Mesenchymal stem cell (in vitro differentiated cells and primary cell): ENCODE measurements around the gene SFSWAP.

ENCODE experiments used
- DNase-seq: peaks from one replicate; pipeline ENCODE4 v3.0.0-alpha.2; 2013
- H2AFZ ChIP-seq: one replicate; pipeline ENCODE4 v1.6.1; 2013; ENCODE audit warnings: low read depth, mild to moderate bottlenecking, control low read depth, inconsistent platforms, low read length, moderate library complexity
- H2AK5ac ChIP-seq: 2 replicates; pipeline ENCODE4 v1.6.1; 2013; ENCODE audit warnings: low read length, moderate library complexity, mild to moderate bottlenecking, inconsistent platforms; ENCODE audit not compliant: severe bottlenecking
- H2BK120ac ChIP-seq: one replicate; pipeline ENCODE4 v1.6.1; 2013; ENCODE audit warnings: low read depth, mild to moderate bottlenecking, inconsistent platforms, low read length, moderate library complexity
- H2BK12ac ChIP-seq, 2 experiments: one replicate each; pipeline ENCODE4 v1.6.1; 2013; ENCODE audit warnings: inconsistent platforms in 2 of 2, low read length in 2 of 2, mild to moderate bottlenecking in 2 of 2, moderate library complexity in 2 of 2, control low read depth in 1 of 2
- H2BK15ac ChIP-seq: one replicate; pipeline ENCODE4 v1.6.1; 2013; ENCODE audit warnings: mild to moderate bottlenecking, low read depth, inconsistent platforms; ENCODE audit not compliant: poor library complexity, severe bottlenecking
- H2BK5ac ChIP-seq: 2 replicates; pipeline ENCODE4 v1.6.1; 2013; ENCODE audit warnings: low read depth, mild to moderate bottlenecking, low read length, control low read depth, inconsistent platforms; ENCODE audit not compliant: poor library complexity, severe bottlenecking
- H3K14ac ChIP-seq, 2 experiments: one replicate each; pipeline ENCODE4 v1.6.1; 2013; ENCODE audit warnings: inconsistent platforms in 2 of 2, low read length in 2 of 2, control low read depth in 1 of 2, mild to moderate bottlenecking in 1 of 2, moderate library complexity in 1 of 2
- H3K18ac ChIP-seq, 2 experiments: one replicate each; pipeline ENCODE4 v1.6.1; 2013; ENCODE audit warnings: inconsistent platforms in 2 of 2, low read length in 2 of 2, control low read depth in 1 of 2, low read depth in 1 of 2, mild to moderate bottlenecking in 1 of 2
- H3K23ac ChIP-seq, 2 experiments: one replicate each; pipeline ENCODE4 v1.6.1; 2013; ENCODE audit warnings: inconsistent platforms in 2 of 2, low read length in 2 of 2, mild to moderate bottlenecking in 2 of 2, moderate library complexity in 2 of 2, control low read depth in 1 of 2
- H3K27ac ChIP-seq: 2 replicates; pipeline ENCODE4 v1.5.1; 2013; ENCODE audit warnings: mild to moderate bottlenecking, moderate library complexity, low read length, control low read depth, inconsistent platforms; ENCODE audit not compliant: poor library complexity, severe bottlenecking
- H3K27me3 ChIP-seq, 2 experiments: 2 replicates each; pipeline versions ENCODE4 v1.6.1 to v1.7.0; 2013; ENCODE audit warnings: low read length in 2 of 2, mild to moderate bottlenecking in 2 of 2, moderate library complexity in 2 of 2, control low read depth in 1 of 2, inconsistent platforms in 1 of 2; ENCODE audit not compliant: control insufficient read depth in 1 of 2, insufficient read depth in 1 of 2
- H3K36me3 ChIP-seq, 2 experiments: 2 replicates each; pipeline versions ENCODE4 v1.6.1 to v1.7.0; 2013; ENCODE audit warnings: low read length in 2 of 2, control low read depth in 1 of 2, inconsistent platforms in 1 of 2, low read depth in 1 of 2, mild to moderate bottlenecking in 1 of 2; ENCODE audit not compliant: insufficient read depth in 2 of 2, control insufficient read depth in 1 of 2
- H3K4ac ChIP-seq, 2 experiments: one replicate each; pipeline ENCODE4 v1.6.1; 2013; ENCODE audit warnings: inconsistent platforms in 2 of 2, low read length in 2 of 2, mild to moderate bottlenecking in 2 of 2, moderate library complexity in 2 of 2, control low read depth in 1 of 2, low read depth in 1 of 2
- H3K4me1 ChIP-seq: 2 replicates; pipeline ENCODE4 v1.6.1; 2013; ENCODE audit warnings: low read depth, low read length, control low read depth; ENCODE audit not compliant: control insufficient read depth, insufficient read depth
- H3K4me2 ChIP-seq: 2 replicates; pipeline ENCODE4 v1.6.1; 2013; ENCODE audit warnings: low read length, mild to moderate bottlenecking, inconsistent platforms; ENCODE audit not compliant: poor library complexity, severe bottlenecking
- H3K4me3 ChIP-seq, 2 experiments: 2 replicates each; pipeline versions ENCODE4 v1.5.1 to v1.7.0; 2013; ENCODE audit warnings: low read length in 2 of 2, mild to moderate bottlenecking in 2 of 2, control low read depth in 1 of 2, low read depth in 1 of 2; ENCODE audit not compliant: insufficient read depth in 1 of 2
- H3K79me1 ChIP-seq: replicated peaks from 2 replicates; pipeline ENCODE4 v1.6.1; 2013; ENCODE audit warnings: mild to moderate bottlenecking, control low read depth, low read length, inconsistent platforms; ENCODE audit not compliant: poor library complexity, severe bottlenecking
- H3K9ac ChIP-seq: 2 replicates; pipeline ENCODE4 v1.7.0; 2013; ENCODE audit warnings: mild to moderate bottlenecking, low read length, moderate library complexity
- H3K9me3 ChIP-seq: 2 replicates; pipeline ENCODE4 v1.7.0; 2013; ENCODE audit warnings: mild to moderate bottlenecking, low read length; ENCODE audit not compliant: control insufficient read depth
- H4K8ac ChIP-seq: one replicate; pipeline ENCODE4 v1.6.1; 2013; ENCODE audit warnings: inconsistent platforms, mild to moderate bottlenecking, low read length, moderate library complexity
- H4K91ac ChIP-seq: one replicate; pipeline ENCODE4 v1.6.1; 2013; ENCODE audit warnings: mild to moderate bottlenecking, low read length, inconsistent platforms
- WGBS: methylation state at CpG from one replicate; pipeline ENCODE4 v1.1.7; 2013; ENCODE audit warnings: mixed read lengths; 5-methylcytosine and 5-hydroxymethylcytosine counted together

SFSWAP gene

DNA sequence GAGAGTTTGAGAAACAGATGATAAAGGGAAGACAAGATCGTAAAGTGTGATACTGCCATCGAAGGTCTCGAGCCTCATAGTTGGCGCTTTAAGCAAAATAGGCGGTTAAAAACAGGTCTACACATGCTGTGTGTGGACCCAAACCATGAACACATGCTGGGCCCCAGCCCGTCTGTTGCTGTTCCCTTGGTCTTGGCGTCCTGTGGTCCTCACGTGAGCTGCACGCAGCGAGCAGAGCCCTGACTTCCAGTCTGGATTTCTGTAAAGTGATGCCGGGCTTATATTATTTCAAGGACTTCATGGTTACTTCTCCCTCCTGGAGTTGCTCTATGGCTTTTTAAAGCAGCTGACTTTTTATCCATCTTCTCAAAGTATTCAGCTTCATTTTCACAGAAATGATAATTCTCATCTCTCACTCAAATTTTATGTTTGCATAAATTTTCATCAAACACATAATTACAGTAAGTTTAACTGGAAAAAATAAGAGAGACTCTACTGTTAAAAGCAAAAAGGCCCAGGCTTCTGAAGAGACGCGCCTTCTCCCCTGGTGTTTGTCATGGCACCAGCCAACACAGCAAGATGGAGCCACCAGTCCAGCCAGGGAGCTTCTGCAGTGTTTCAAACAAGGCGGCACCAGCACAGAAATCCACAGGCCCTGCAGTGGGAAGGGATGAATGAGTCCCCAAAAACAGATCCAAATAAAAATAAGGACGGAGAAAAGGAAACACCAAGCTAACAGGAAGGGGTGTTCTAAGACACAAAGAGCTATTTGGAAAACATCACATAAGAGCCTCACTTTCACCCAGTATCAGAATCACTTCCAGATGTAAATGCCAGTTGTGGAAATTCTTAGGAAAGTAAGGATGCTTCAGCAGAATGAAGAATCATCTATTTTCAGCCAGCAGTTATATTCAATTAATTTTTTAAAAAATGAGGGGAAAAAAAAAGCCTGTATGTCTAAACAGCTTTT, 24.9 kb downstream of the SFSWAP start:
- WGBS: 96% methylated on average over 14 of the region's 15 CpGs
- Histone ChIP-seq H3K4ac (no peak overlapping the region), H2BK12ac (no peak overlapping the region), H2BK5ac (no peak overlapping the region), H3K27ac (no peak overlapping the region), H4K91ac (no peak overlapping the region), H3K14ac (no peak overlapping the region), H2AFZ (no peak overlapping the region), H3K9ac (no peak overlapping the region), H2AK5ac (no peak overlapping the region), H3K18ac (no peak overlapping the region), H2BK120ac (no peak overlapping the region), H4K8ac (no peak overlapping the region), H3K27me3 (no peaks in the 10 kb centered on the region), H3K4me3 (no peak overlapping the region), H3K36me3 (peaks cover 58 to 82% of the 10 kb centered on the region in 2 experiments), H3K4me1 (peaks cover 5% of the 10 kb centered on the region), H2BK15ac (no peak overlapping the region), H3K79me1 (peaks cover 38% of the 10 kb centered on the region), H3K9me3 (no peaks in the 10 kb centered on the region), H3K23ac (no peak overlapping the region), H3K4me2 (no peak overlapping the region)
- no peak for DNase-seq

DNA sequence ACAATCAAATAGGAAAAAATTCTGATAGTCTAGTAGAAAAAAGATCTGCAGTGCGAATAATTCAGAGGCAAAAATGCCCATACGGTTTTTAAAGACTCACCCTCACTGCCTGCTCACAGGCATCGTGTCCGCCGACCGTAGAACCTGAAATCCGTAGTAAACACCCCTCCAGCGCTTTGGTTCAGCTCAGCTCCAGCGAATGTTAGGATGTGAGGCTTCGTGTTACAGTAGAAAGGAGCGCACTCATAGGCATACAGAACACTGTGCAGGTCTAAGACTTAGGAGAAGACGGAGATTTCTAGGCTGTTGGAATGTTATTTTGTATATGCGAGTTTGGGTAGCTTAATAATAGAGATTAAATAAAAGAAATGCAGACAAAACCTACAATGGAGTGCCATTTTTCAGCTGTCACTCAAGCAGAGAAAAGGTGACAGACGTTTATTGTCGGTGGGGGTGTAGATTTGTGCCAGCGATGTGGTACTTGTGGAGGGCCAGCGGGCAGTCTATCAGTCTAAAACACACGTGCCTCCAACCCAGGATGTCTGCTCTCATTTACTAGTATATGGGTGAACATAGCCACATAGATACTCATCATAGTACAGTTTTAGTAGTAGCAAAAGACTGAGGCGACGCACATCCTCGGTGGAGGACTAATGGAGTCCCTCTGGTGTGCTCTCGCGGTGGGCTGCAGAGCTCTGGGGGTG, 25.7 kb downstream of the SFSWAP start:
- peaks cover 38% of the 10 kb centered on the region for H3K79me1 ChIP-seq

DNA sequence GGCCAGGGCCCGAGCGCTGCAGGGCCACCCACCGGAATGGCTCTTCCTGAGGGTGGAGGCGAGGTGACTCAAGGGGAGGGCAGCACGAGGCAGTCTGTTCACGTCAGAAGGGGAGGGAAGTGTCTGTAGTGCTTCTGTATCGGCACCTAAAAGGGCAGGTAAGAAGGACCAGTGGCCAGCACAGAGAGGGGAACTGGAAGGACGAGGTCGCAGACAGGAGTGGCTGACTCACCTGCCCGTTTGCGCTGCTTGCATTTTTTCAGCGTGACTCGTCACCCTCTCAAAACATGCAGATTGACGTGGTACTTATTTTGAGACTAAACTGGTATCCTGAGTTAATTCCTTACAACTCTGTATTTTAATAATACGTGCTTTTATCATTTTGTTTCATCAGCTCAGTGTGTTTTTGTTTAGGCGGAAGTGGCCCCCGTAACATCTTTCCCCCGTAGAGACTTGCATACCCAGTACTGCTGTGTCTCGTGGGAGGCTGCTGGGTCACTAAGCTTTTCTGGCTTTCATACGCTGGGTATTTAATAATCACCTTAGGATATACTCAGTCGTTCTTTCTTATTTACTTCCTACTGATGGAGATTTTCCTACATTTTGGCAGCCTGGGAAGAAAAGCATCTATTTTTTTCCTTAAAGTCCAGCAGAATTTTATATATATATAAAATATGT, 26.4 kb downstream of the SFSWAP start:
- 61% methylated on average over 17 of the region's 21 CpGs for WGBS
- DNase-seq: peak; percentile 36
- no peak overlapping the region for H3K18ac ChIP-seq
- H2BK5ac ChIP-seq: no peak overlapping the region
- no peak overlapping the region for H2BK15ac ChIP-seq
- H3K4me1 ChIP-seq: peaks cover 5% of the 10 kb centered on the region
- no peaks in the 10 kb centered on the region for H3K9me3 ChIP-seq
- peak overlapping the region; percentile 33 for H3K4me2 ChIP-seq
- no peak overlapping the region for H3K27ac ChIP-seq
- H3K27me3 ChIP-seq: no peaks in the 10 kb centered on the region
- no peak overlapping the region for H2AK5ac ChIP-seq
- H2BK120ac ChIP-seq: no peak overlapping the region
- no peak overlapping the region for H4K91ac ChIP-seq
- H3K79me1 ChIP-seq: peaks cover 41% of the 10 kb centered on the region
- no peak overlapping the region for H3K4me3 ChIP-seq
- H3K4ac ChIP-seq: no peak overlapping the region
- no peak overlapping the region for H2BK12ac ChIP-seq
- peak overlapping the region in 1 of 2 experiments; percentile 6 for H3K23ac ChIP-seq
- no peak overlapping the region for H2AFZ ChIP-seq
- no peak overlapping the region for H3K14ac ChIP-seq
- peaks cover 56 to 81% of the 10 kb centered on the region in 2 experiments for H3K36me3 ChIP-seq
- H3K9ac ChIP-seq: no peak overlapping the region
- peak overlapping the region; percentile 27 for H4K8ac ChIP-seq

More for the DNA sequence above, 25.7 kb downstream of the SFSWAP start:
- Histone ChIP-seq H3K23ac (no peak overlapping the region), H3K4me2 (peak overlapping the region; percentile 33), H3K4me1 (peaks cover 5% of the 10 kb centered on the region), H3K27ac (no peak overlapping the region), H3K4ac (no peak overlapping the region), H2BK5ac (no peak overlapping the region), H2BK15ac (no peak overlapping the region), H3K18ac (no peak overlapping the region), H3K9me3 (no peaks in the 10 kb centered on the region), H2AK5ac (no peak overlapping the region), H3K9ac (no peak overlapping the region), H2AFZ (no peak overlapping the region), H4K8ac (peak overlapping the region; percentile 27), H3K14ac (no peak overlapping the region), H4K91ac (no peak overlapping the region), H2BK12ac (no peak overlapping the region), H3K4me3 (no peak overlapping the region), H3K27me3 (no peaks in the 10 kb centered on the region), H3K36me3 (peaks cover 56 to 77% of the 10 kb centered on the region in 2 experiments), H2BK120ac (no peak overlapping the region)
- WGBS: 90% methylated on average over 20 of the region's 23 CpGs
- DNase-seq: no peak
